HG02840 (cell line): Measurements from ENCODE around the gene SCN1A.
"Not testable (repeated sequence)": the region's sequence is repeated elsewhere in the genome, so short reads cannot be mapped to it uniquely, and the experiment has no call there.

Source experiments
- ATAC-seq: cut with Tn5 transposase; IDR thresholded peaks from one replicate; pipeline ENCODE4 v1.9.1; 2021; ENCODE audit warnings: mild to moderate bottlenecking, moderate library complexity, moderate number of reproducible peaks; ENCODE audit not compliant: unreplicated experiment, low FRiP score

SCN1A gene

DNA sequence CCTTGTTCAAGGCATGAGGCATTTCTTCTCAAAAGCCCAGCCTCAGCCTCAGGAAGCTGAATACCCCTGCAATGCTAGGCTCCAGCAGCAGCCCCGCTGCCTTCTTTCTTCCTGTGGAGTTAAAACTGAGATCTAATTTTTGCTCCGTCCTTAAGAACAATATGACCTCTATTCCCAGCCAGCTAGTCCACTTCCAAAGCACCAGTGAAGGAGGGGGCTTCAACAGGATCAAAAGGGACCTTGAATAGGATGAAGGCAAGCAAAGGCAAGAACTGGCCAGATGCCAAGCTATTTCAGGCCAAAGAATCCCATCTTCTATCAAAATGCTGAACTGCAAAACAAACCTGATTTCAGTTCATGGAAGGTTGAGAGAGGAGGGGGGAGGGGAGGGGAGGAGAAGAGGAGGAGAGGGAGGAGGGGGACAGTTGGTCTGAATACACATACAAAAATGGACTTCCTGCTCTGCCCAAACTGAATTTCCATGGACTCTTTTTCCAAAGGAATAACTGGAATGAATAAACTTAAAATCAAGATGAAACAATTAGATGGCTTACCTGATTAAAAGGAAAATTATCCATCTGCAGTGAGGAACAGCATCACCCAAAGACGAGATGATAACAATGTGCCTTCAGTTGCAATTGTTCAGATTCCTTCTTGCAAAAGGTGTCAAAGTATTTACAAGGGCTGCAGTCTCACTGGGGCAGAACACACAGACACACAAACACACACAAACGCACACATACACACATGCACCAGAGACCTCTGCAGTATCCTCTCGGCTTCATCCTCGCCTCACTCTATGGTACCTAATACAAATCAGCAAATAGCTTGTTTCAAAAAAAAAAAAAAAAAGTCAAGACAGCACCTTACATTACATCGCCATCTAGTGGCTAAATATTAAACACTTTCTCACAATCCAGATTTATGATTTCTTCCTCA, at the start of gene SCN1A:
TSS of gene SCN1A (minus strand) at position 804 of the 939 bp plus-strand sequence. CDS start 54,399 bp downstream, outside the sequence.
- ATAC-seq = no peak

DNA sequence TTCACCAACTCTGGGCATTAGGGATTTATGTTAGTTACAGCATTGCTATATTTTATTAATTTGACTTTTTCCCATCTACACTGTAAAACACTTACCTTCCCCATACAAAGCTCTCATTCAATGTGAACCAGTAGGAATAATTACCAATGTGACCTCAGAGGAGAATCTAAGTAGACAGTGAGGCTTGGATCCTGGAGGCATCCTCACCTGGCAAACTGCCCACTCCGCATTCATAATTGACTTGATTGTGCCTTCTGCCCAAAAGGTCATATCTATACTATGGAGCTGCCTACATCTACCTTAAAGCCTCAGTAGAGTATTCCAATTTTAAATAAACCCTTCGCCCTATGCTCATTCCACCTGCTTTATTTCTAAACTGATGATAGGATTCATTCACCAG, 45.4 kb upstream of the SCN1A start:
- no peak for ATAC-seq

DNA sequence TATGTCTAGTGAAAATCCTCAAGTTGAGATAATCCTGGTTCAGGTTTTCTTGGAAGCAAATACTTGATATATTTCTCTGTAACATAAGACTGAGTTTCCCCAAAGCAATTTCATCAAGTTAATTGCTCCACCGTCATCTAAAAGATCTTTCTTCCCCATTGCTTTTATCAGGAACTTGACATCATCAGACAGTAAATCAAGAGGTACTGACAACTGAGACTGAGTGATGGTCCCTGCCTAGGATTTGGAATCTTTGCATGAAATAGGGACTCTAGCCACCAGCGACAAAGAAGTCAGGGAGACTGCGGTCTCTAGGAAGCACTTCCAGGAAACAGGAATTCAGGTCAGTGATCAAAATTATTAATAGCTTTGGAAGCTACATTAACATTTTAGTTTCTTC, 43.4 kb upstream of the SCN1A start:
- ATAC-seq = no peak

DNA sequence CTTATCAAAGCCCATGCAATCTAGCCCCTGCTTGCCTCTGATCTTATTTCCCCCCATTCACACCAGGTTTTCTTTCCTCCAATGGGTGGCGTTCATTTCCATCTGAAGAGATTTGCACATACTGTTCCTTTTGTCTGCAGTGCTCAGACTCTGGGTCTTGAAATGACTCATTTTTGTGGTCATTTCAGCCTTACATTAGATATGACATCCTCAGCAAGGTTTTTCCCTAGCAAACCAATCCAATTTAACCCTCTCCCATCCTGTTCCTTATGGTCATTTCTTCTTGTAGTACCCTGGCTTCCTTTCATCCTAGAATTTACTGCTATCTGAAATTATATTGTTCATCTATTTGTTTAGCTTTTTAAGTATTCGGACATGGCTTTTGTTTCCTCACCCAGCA, 42.5 kb upstream of the SCN1A start:
- ATAC-seq = no peak

DNA sequence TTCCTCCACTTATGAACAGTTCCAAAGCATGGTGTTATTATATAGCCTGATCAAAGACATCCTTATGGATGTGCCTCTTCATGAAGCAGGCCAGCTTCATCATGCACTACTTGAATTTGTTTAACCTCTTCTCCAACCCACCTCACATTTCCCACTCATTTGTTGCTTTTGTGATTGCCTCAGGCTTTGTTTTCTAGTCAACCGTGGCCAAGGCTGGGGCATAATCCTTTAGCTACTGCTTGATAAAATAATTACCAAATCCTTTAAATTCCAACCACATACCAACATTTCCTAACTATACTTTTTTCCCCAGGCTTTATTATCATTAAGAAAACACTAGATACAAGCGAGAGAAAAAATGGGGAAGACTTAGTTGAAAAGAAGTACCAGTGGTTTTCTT, 39.6 kb upstream of the SCN1A start:
- ATAC-seq = no peak

- no peak for ATAC-seq
Measured at GRCh38 chr2:166163775-166164174, 36.0 kb upstream of the SCN1A start.

- no peak for ATAC-seq
Measured at GRCh38 chr2:166158546-166158945, 30.7 kb upstream of the SCN1A start.

GRCh38 chr2:166157578-166157977, 29.8 kb upstream of the SCN1A start:
- no peak for ATAC-seq

GRCh38 chr2:166156985-166157490, 29.2 kb upstream of the SCN1A start:
- no peak for ATAC-seq

- no peak for ATAC-seq
Measured at GRCh38 chr2:166155589-166155988, 27.8 kb upstream of the SCN1A start.

DNA sequence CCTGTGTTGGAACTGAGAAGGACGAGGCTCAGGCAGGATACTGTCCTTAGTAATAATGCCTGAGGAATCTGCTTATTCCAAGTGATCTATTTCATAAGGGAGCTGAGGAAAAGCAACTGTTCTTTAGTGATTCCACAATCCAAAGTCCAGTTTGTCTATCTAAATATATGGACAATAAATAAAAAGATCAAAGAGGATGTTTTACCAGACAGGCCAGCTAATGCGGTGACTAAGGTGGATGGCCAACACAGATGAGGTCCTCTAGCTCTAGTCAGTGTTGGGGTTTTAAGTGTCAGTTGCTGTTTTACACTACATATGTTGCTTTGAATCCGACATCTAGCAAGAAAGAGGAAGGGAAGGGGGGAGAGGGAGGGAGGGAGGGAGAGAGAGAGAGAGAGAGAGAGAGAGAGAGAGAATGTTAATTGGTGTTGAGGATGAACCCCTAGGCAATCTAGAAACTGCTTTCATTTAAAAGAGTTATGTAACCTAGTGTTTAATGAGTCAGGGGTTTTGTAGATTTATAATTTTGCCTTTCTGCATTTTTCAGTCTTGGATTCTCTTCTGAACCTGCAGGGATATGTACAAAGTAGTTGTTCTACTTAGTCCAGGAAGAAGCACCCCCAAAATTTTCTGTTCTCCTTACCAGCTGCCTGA, 27.0 kb upstream of the SCN1A start:
- no peak for ATAC-seq

DNA sequence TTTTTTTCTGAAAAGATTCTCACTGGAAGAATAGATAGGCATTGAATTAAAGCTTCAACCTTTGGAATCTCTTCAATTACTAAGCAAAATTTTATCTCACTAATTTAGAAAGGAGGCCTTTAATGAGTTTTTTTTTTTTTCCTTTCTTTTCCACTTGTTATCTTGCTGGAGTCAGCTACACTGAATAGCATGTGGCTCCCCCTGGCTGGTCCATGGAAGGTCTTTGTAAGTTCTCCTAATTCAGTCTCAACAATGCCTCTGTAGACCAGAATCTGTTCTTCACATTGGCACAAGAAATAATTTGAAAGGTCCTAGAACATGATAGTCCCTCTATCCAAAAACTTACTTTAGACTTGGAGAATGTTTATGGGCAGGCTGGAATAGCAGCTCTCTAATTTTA, 24.2 kb upstream of the SCN1A start:
- ATAC-seq = no peak

DNA sequence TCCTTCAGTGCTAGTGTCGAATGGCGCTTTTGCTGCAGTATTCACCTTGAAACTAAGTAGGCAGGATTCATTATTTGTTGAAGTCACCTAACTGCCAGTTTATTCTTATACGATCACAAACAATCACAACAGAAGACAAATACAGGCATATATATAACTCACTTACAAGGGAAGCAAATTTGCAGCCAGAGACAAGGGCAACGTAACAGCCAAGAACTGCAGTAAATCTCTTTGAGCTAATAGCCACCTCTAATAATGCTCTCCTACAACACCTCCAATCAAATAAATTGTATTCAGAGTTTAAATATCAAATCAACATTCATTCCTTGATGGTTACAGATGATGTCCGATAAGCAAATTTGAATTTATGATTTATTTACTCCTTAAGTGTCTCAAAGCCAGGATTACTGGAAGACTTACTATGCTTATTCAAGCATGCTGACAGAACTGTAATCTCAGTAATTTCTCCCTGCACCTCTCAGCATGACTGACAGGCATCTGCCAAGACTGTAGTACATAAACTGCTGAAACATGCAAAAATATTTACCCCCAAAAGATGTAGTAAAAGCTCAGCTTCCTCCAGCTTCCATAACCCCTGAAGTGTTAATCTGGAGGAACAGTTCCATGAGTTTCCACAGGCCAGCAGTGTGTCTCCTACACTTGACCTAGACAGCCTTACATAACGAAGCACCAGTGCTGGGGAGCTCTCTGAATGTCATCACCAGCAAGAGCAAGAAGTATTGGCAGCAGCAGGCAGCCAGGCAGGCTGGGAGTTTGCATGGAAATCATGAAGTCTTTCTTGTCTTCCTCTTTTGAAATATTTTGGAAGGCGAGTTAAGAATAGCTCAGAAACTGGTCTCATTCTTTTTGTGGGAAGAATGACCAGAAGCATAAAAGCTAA, 20.9 kb upstream of the SCN1A start:
- ATAC-seq = no peak

- no peak for ATAC-seq
Measured at GRCh38 chr2:166147883-166148282, 20.1 kb upstream of the SCN1A start.

GRCh38 chr2:166144071-166144470, 16.3 kb upstream of the SCN1A start:
- ATAC-seq = no peak

DNA sequence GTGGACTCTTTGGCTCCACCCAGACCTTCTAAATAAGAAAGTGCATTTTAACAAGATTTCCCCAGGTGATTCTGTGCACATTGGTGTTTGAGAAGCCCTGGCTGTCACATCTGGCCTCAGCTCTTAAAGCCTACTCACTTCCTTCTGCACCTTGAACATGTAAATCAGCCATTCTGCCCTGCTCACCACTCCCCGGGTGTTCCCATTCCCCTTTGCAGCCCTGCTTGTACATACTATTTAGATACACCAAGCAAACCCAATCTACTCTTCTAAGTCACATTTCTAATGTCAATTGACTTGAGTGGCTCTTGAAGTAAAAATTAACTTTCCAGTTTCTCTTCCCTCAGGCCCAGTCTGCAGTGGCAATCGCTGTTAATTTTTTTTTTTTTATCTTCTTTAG, 13.1 kb upstream of the SCN1A start:
- no peak for ATAC-seq

- ATAC-seq = no peak
Measured at GRCh38 chr2:166140475-166140874, 12.7 kb upstream of the SCN1A start.

DNA sequence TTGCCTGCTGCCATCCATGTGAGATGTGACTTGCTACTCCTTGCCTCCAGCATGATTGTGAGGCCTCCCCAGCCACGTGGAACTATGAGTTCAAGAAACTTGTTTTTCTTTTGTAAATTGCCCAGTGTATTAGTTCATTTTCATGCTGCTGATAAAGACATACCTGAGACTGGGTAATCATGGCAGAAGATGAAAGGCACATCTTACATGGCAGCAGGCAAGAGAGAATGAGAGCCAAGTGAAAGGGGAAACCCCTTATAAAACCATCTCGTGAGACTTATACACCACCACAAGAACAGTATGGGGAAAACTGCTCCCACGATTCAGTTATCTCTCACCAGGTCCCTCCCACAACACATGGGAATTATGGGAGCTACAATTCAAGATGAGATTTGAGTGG, 11.7 kb upstream of the SCN1A start:
- ATAC-seq = not testable (repeated sequence)

- no peak for ATAC-seq
Measured at GRCh38 chr2:166138667-166139066, 10.8 kb upstream of the SCN1A start.

DNA sequence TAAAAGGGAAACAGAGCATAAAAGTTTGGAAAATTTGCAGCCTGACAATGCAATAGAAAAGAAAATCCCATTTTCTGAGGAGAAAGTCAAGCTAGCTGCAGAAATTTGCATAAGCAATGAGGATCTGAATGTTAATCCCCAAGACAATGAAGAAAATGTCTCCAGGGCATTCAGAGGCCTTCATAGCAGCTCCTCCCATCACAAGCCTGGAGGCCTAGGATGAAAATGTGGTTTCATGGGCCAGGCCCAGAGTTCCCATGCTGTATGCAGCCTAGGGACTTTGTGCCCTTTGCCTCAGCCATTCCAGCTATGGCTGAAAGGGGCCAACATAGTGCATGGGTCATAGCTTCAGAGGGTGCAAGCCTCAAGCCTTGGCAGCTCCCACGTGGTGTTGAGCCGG, 10.3 kb upstream of the SCN1A start:
- no peak for ATAC-seq

DNA sequence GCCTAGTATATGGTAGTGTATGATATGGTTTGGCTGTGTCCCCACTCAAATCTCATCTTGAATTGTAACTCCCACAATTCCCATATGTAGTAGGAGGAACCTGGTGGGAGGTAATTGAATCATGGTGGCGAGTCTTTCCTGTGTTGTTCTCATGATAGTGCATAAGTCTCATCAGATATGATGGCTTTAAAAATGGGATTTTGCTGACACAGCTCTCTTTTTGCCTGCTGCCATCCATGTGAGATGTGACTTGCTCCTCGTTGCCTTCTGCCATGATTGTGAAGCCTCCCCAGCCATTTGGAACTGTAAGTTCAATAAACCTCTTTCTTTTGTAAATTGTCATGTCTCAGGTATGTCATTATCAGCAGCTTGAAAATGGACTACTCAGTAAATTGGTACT, 9.5 kb upstream of the SCN1A start:
- ATAC-seq = no peak
